Upper lobe of right lung (tissue), 1 donor: ENCODE results near the gene OPCML. TPM values are rescaled to one million over a fixed set of nuclear protein-coding genes. Genes with fewer than 3 reads are reported as not detected.

Source experiments
- ATAC-seq: fragments of 200-7000 bp; cut with Tn5 transposase; one replicate; pipeline ENCODE4 v1.9.1; 2020; ENCODE audit warnings: mild to moderate bottlenecking, moderate library complexity
- DNase-seq: peaks from one replicate; pipeline ENCODE4 v3.0.0-alpha.2; 2020
- H3K27ac ChIP-seq: fragments of 200-600 bp; one replicate; pipeline ENCODE4 v1.8.0; 2022
- H3K27me3 ChIP-seq: fragments of 200-600 bp; one replicate; pipeline ENCODE4 v1.8.0; 2022; ENCODE audit warnings: mild to moderate bottlenecking
- H3K36me3 ChIP-seq: fragments of 200-600 bp; one replicate; pipeline ENCODE4 v1.8.0; 2022
- H3K4me1 ChIP-seq: fragments of 200-600 bp; one replicate; pipeline ENCODE4 v1.8.0; 2022
- H3K4me3 ChIP-seq: fragments of 200-600 bp; one replicate; pipeline ENCODE4 v1.8.0; 2022; ENCODE audit warnings: mild to moderate bottlenecking
- H3K9me3 ChIP-seq: fragments of 200-600 bp; one replicate; pipeline ENCODE4 v1.8.0; 2022
- CTCF ChIP-seq: fragments of 200-600 bp; IDR thresholded peaks from one replicate; pipeline ENCODE4 v1.8.0; 2022; ENCODE audit warnings: antibody characterized with exemption
- intact Hi-C: fragments of 100-400 bp; cut with DNase I; formaldehyde crosslinking; loops from one replicate; pipeline ENCODE4 v1.11.0; 2022
- total RNA-seq: library from RNA; stranded (reverse); fragmentation: NEBNext Ultra II Directional; extraction: Animal tissue kit (Norgen Biotek cat#: 25700); gene quantifications from one replicate; pipeline ENCODE4 v1.2.1, GENCODE V29; 2021
- donor health status: DM: no; HTN: yes; CAD: no; lungs with severe emphysema.

OPCML gene
- total RNA-seq, 1 donor from 2014 or later: not detected

- Histone ChIP-seq H3K4me1 (no peaks in the 10 kb centered on the region), H3K36me3 (no peaks in the 10 kb centered on the region), H3K9me3 (no peaks in the 10 kb centered on the region), H3K27ac (no peak overlapping the region), H3K27me3 (no peaks in the 10 kb centered on the region), H3K4me3 (no peak overlapping the region)
- ATAC-seq (no peak), DNase-seq (no peak)
- no peak for TF ChIP-seq CTCF
- intact Hi-C loops: no loop called here
Measured at GRCh38 chr11:133492895-133493294, 39.4 kb downstream of the OPCML start.

GRCh38 chr11:133491680-133492383, 40.5 kb downstream of the OPCML start:
- intact Hi-C loops: no loop called here
- TF ChIP-seq CTCF: no peak
- Histone ChIP-seq H3K4me1 (no peaks in the 10 kb centered on the region), H3K27ac (no peak overlapping the region), H3K9me3 (no peaks in the 10 kb centered on the region), H3K4me3 (no peak overlapping the region), H3K27me3 (no peaks in the 10 kb centered on the region), H3K36me3 (no peaks in the 10 kb centered on the region)
- DNase-seq (no peak), ATAC-seq (no peak)

GRCh38 chr11:133480722-133481121, 51.6 kb downstream of the OPCML start:
- TF ChIP-seq CTCF: no peak
- no peaks in the 10 kb centered on the region for H3K9me3 ChIP-seq

GRCh38 chr11:133479209-133479608, 53.1 kb downstream of the OPCML start:
- no peak for TF ChIP-seq CTCF
- Histone ChIP-seq H3K9me3 (no peaks in the 10 kb centered on the region), H3K4me1 (no peaks in the 10 kb centered on the region), H3K4me3 (no peak overlapping the region), H3K36me3 (no peaks in the 10 kb centered on the region), H3K27ac (no peak overlapping the region), H3K27me3 (no peaks in the 10 kb centered on the region)
- DNase-seq: no peak
- intact Hi-C loops: no loop called here
- no peak for ATAC-seq

More at GRCh38 chr11:133480722-133481121, 51.6 kb downstream of the OPCML start:
- intact Hi-C loops: no loop called here
- Histone ChIP-seq H3K4me3 (no peak overlapping the region), H3K27me3 (no peaks in the 10 kb centered on the region), H3K36me3 (no peaks in the 10 kb centered on the region), H3K27ac (no peak overlapping the region), H3K4me1 (no peaks in the 10 kb centered on the region)
- ATAC-seq: no peak
- DNase-seq: no peak

- H3K27ac ChIP-seq: no peak overlapping the region
- intact Hi-C loops: no loop called here
- ATAC-seq (no peak), DNase-seq (no peak)
- no peaks in the 10 kb centered on the region for H3K36me3 ChIP-seq
- no peaks in the 10 kb centered on the region for H3K4me1 ChIP-seq
- no peaks in the 10 kb centered on the region for H3K27me3 ChIP-seq
- TF ChIP-seq CTCF: no peak
- H3K4me3 ChIP-seq: no peak overlapping the region
- no peaks in the 10 kb centered on the region for H3K9me3 ChIP-seq
Measured at GRCh38 chr11:133477251-133477625, 55.1 kb downstream of the OPCML start.
